Activated CD8-positive, alpha-beta memory T cell treated with anti-CD3 and anti-CD28 coated beads for 36 hours (primary cell): Measurements from ENCODE around the gene MEG3. TPM values are rescaled to one million over a fixed set of nuclear protein-coding genes. Genes with fewer than 3 reads are reported as not detected.

Source experiments
- CTCF ChIA-PET: fragments of 350-600 bp; sonication (Branson Sonifier 250); formaldehyde crosslinking; loops from one replicate; lab custom pipeline; 2021; ENCODE audit warnings: antibody characterized with exemption; lab: Charles Lee
- POLR2A ChIA-PET: fragments of 350-600 bp; sonication (Branson Sonifier 250); formaldehyde crosslinking; loops from one replicate; lab custom pipeline; 2021; ENCODE audit warnings: antibody characterized with exemption; lab: Charles Lee
- total RNA-seq, 2 experiments: library from RNA; stranded (reverse); gene quantifications; one replicate each; pipeline ENCODE4 v1.2.3, GENCODE V29; 2021

MEG3 gene
- total RNA-seq, 2 experiments from 2014 or later, result not detected

DNA sequence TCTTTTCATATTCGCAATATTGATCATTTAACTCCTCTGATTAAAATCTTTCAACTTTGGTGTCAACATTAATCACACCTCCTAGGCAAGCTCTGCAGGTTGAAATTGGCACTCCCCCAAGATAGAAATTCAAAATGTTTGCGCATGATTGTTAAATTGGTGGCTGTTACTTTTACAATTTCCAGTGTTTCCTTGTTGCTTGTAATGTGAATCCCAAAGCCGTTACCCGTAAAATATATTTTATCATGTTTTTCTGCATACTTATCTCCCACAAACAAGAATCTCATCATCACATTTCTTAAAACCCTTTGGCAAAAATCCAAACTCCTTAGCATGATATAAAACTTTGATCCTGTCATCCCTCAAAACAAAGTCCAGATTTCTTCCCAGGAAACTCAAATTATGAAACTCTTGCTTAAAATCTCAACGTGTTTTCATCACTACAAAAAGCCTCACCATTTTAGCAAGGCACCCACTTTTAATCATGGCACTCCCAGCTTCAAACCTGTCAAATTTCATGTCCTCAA, 62.9 kb downstream of the MEG3 start:
- ChIA-PET POLR2A (no interaction called here), CTCF (no interaction called here)

DNA sequence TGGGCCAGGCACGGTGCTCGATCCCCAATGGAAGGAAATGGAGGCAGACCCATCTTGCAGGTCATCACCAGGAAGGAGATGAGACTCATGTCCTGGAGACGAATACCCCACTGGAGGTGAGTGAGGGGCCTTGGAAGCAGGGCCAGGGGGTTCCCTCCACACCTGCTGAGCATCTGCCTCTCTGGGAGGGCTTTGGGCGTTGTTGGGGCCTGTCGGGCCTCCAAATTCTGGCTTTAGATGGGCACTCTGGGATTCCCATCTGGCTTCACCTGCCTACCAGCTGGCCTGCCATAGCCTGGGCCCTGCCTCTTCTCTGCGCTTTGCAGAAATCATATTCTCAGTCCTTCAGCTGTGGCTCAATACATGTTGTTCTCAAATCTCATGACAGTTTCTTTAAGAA, 63.7 kb downstream of the MEG3 start:
- ChIA-PET CTCF (no interaction called here), POLR2A (no interaction called here)

GRCh38 chr14:100890061-100890850, 64.3 kb downstream of the MEG3 start:
- CTCF ChIA-PET, result no interaction called here
- POLR2A ChIA-PET, result no interaction called here

GRCh38 chr14:100891051-100891450, 65.1 kb downstream of the MEG3 start:
- CTCF ChIA-PET, result no interaction called here
- POLR2A ChIA-PET, result no interaction called here

- POLR2A ChIA-PET, result no interaction called here
- CTCF ChIA-PET, result no interaction called here
Observed at GRCh38 chr14:100891501-100892445, 65.9 kb downstream of the MEG3 start.

DNA sequence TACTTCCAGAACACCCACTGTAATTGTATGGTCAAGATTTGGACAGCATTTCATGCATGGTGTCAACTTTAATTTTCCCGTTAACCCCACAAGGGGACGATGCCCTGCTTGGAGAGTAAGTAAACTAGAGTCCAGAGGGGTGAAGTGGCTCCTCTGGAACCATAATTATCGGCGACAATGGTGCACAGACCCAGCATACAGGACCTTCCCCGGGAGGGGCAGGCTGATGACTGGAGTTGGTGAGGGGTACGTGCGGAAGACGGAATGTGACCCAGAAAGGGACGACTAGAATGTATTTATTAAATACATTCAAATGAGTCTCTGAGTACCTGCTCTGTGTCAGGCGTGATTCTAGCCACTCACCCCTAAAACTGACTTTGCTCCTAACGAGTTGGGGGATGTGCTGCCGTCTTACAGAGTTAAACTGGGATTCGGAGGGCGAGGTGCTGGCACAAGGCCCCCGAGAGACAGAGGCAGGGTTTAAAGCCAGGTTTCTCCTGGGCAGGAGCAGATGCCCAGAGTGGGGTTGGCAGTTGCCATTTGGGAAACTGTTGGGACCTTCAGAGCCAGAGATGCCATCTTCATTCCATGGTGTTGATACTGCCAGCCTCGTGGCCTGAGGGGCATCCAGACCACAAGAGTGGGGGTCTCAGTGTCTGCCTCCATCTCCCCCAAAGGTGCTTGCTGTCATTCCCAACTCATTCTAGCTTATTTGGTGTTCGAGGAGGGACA, 66.7 kb downstream of the MEG3 start:
- ChIA-PET POLR2A (no interaction called here), CTCF (no interaction called here)

DNA sequence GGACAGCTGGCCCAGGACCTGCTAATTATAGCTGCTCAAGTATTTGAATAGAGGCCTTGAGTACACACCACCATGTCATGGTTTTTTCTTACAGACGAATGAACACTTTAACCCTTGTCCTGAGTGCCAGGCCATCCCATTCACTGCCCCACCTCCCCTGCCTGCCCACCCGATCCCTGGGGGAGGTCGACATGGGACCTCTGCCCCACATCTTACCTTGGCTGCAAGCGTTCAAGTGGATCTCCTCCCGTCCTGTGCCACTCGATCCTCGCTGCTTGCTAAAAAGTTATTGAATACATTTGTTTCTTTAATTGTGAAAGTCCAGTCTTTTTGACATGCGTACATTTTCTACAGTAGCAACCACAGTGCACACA, 67.3 kb downstream of the MEG3 start:
- ChIA-PET CTCF (no interaction called here), POLR2A (no interaction called here)

GRCh38 chr14:100893760-100894159, 67.8 kb downstream of the MEG3 start:
- CTCF ChIA-PET, result no interaction called here
- POLR2A ChIA-PET, result no interaction called here

DNA sequence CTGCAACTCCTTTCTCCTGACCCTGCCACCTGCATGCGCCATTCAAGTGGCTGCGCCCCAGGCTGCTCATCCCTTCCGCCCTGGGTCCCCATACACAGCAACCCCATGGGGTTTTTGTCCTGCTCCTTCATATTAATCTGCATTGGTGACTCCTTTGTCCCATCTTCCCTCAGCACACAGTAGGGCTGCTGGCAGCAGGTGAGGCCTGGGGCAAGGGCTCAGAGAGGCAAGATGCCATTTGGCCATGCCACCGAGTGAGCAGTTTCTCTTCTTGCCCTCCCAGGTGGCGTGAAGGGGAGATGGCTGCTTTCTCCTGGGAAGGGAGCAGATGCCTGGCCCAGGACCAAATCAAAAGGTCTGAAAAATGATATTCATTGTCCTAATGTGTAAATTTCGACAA, 68.5 kb downstream of the MEG3 start:
- POLR2A ChIA-PET, result no interaction called here
- CTCF ChIA-PET, result no interaction called here

DNA sequence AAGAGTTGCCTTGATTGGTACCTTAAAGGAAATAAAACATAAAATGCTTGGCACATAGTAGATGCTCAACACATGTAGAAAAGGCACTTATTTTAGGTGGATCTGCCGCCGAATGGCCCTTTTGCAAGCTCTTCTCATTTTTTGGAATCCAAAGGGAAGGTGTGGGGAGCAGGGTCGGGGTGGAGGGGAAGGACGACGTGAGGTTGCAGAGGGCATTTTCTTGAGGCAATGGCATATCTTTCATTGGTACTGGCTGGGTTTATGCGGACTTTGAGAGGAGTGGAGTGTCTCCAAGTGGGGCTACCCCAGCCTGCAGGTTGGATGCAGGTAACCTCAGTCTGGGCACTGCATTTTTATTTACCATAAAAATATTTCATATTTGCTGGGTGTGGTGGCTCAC, 69.5 kb downstream of the MEG3 start:
- CTCF ChIA-PET, result no interaction called here
- POLR2A ChIA-PET, result no interaction called here

DNA sequence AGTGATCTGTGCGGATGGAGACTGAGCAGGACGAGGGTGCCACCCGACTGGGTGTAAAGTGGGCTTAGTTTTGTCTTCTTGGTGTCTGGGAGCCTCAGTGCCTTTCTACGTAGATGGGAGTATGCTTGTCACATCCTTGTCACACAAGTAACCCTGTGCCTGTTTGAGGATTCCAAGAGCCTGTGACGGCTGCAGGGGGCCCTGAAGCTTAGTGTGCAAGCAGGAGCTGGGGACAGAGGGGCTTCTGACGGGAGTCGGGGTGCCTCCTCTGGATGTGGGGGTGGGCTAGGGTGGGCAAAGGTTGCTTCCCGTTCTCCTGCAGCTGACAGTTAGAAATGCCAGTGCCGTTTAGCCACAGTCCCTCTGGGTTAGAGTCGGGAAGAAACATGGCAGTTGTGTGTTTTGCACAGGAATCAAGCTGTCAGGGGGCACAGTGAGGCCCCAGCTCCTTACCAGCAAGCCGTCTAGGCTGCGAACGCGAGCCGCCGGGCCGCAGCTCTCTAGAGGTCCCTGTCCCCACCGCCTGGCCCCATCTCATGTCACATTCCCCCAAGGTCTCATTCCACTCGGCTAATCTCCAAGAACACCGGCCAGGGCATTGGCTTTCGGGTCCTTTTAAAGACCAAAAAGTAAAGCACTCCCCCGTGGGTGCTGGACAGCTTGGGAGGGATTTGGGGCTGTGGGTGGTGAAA, 70.6 kb downstream of the MEG3 start:
- ChIA-PET POLR2A (no interaction called here), CTCF (no interaction called here)

DNA sequence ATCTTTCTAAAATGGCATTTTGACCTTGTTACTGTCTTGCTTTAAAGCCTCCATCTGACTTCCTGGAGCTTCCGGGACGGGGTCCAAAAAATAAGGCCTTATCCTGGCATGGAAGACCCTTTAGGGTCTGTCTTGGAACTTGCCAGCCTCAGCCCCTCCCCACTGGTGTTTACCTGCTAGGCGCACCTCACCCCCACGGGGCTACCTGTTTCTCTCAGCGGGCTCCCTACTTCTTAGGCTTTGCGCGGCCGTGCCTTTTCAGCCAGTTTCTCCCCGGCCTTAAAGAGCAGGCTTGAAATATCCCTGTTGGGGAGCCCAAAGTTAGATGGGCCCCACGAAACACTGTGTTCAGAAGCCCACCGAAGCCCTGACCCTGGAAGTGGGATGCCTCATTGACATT, 72.5 kb downstream of the MEG3 start:
- POLR2A ChIA-PET, result no interaction called here
- CTCF ChIA-PET, result interaction anchor here (1.3 kb wide), 1 partner anchor 9 kb away, joined by 3 read pairs; no protein-coding TSS in a partner anchor

DNA sequence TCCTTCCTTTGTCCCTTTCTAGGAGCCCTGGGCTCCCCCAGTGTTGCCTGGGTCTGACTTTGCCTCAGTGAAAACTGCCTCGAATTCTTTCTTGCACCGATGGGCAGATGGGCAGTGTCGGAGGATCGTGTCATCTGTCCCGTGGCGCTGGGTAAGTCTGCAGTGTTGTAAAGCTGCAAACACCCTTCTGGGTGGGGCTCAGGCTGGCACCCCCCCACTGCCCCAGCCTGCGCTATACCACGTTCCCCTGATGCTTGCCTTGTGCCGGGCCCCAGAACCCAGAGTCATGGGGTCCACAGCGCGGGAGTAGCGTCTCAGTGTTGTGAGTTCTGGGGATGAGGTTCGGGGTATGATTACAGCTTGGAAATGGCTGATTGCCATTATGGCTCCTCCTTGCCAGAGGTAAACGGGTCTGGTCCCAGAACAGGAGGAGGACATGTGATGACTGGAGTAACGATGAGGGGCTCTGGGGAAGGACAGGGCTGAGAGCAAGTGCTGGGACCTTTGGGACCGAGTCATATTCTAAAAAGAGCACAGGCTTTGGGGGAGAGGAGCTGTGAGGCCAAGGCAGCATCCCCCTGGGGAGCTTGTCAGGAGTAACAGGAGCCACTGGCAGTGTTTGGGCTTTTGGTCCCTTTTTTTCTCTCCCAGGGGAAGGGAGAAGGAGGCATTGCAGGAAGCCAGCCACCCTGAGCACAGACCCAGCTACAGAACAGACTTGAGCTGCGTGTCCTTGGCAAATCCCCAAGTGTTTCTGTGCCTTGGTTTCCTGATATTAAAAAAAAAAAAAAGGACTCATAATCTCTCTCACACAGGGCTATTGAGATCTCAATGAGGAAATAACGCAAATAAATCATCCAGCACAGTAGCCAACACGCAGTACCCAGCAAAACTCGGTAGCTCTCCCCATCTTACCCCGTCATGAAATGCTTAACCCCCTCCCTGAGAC, 73.3 kb downstream of the MEG3 start:
- ChIA-PET POLR2A (no interaction called here), CTCF (no interaction called here)

DNA sequence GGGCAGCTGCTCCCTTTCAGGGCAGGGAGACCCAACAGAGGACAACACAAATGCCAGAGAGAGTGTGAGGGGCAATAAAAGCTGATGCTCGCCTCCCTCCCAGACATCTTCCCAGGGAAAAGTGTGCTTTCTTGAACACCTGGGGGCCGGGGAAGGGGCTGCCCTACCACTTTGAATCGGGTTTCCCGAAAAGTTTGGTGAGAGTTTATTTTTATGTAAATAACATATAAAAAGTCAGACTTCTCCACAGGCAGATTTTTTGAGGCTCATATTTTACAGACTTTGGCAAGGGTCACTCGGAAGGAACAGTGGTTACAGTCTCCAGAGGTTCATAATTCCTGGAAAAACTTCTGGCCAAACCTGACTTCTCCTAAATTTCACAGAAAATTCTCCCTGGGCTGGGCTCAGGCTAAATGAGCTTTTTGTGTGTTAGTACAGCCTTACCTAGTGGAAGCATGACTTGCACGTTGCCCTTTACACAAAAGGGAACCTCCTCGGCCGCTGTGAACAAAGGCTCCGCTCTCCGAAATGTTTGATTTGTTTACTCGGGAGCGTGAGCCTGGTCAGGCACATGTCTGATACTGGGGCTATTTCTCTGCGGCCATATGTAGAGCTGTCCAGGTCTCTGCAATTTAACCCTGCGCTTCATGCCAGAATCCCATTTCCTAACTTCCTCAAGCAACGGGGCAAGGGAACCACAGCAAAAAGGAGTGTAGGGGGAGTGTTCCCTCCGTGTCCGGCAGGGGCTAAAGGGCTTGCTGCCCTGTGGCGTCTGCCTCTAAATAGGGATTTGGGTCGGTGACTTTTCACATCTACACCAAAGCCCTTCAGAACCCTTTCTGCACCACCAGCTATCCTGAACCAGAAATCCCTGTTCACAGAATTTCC, 74.2 kb downstream of the MEG3 start:
- ChIA-PET CTCF (no interaction called here), POLR2A (no interaction called here)

DNA sequence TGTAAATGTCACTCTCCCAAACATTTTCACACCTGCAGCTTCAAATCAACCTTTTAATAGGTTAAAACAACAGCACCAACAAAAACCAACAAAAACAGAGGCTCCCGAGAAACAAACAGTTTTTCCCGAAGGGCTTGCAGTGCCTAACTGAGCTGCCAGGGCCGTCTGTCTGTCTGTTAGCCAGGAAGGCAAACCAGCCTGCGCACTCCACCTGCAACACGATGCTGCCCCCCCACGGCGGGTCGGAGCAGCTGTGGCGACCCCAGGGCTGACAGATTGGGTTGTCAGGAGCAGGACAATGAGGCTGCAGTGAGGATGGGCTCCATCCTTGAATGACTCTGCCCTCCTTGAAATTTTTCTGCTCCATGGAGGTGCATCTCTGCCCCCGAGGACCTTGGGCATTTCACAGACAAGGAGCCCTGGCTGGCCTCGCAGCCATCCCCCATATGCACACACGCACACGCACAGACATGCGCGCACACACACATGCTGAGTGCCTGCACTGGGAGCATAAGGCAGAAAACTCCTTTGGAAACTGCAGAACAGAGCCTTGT, 75.0 kb downstream of the MEG3 start:
- ChIA-PET POLR2A (no interaction called here), CTCF (no interaction called here)

GRCh38 chr14:100901391-100902183, 75.7 kb downstream of the MEG3 start:
- ChIA-PET CTCF (no interaction called here), POLR2A (no interaction called here)
